ENCODE results near the gene OR5K4. TPM values are rescaled to one million over a fixed set of nuclear protein-coding genes. Genes with fewer than 3 reads are reported as not detected.

OR5K4 gene
- total RNA-seq: not detected in 2 replicates

DNA sequence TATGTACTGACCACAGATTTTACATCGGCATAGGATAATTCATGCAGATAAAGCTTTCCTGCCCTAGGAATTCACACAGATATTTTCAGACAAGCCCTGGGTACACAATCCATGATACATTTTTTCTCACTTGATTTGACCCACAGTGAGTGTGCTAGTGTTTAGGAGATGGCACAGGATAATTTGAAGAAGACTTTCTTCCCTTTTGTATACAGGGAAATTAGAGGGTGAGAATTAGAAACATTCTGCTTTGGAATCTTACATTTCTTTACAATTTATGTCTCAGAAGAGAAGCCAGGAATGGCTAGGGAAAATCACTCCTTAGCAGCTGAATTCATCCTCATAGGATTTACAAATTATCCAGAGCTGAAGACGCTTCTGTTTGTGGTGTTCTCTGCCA lies at the start of gene OR5K4:
Gene OR5K4 (plus strand): TSS at position 301 of the 400 bp plus-strand sequence. CDS start 0 bp downstream, at position 301.

GRCh38 chr3:98390366-98390765 lies 36.7 kb downstream of the OR5K4 start, which contains the start of gene OR5K3:
OR5K3 (plus strand) TSS chr3:98390666; CDS start chr3:98390666, 0 bp downstream.

Other genes with a start within 250 kb of the OR5K4 start
- gene OR5H1, start 223.1 kb upstream of the OR5K4 start, total RNA-seq: not detected in 2 replicates
- gene OR5H14, start 206.4 kb upstream of the OR5K4 start, total RNA-seq: not detected in 2 replicates
- not detected in 2 replicates for gene OR5H15, start 187.2 kb upstream of the OR5K4 start, total RNA-seq
- not detected in 2 replicates for gene OR5H6, start 89.6 kb upstream of the OR5K4 start, total RNA-seq
- gene OR5H2, start 71.3 kb upstream of the OR5K4 start, total RNA-seq: not detected in 2 replicates
- gene OR5K3, start 36.8 kb downstream of the OR5K4 start, total RNA-seq: not detected in 2 replicates
- gene OR5K1, start 109.3 kb downstream of the OR5K4 start, total RNA-seq: not detected in 2 replicates
- gene OR5K2, start 143.8 kb downstream of the OR5K4 start, total RNA-seq: not detected in 2 replicates
- 180 and 194 TPM in 2 replicates for gene CLDND1, start 169.0 kb downstream of the OR5K4 start, total RNA-seq
- gene GPR15, start 178.1 kb downstream of the OR5K4 start, total RNA-seq: not detected in 2 replicates
- 28.4 and 30.0 TPM in 2 replicates for gene CPOX, start 239.8 kb downstream of the OR5K4 start, total RNA-seq